Activated T-cell treated with anti-CD3 and anti-CD28 coated beads, Interleukin-2, amount 50 U/mL, for 1 hour (primary cell): ENCODE data around the gene RFK.
"Not testable (repeated sequence)": the region's sequence is repeated elsewhere in the genome, so short reads cannot be mapped to it uniquely, and the experiment has no call there.

Experiments
- DNase-seq: peaks from one replicate; pipeline ENCODE4 v3.0.0-alpha.2; 2020

The RFK gene

DNA sequence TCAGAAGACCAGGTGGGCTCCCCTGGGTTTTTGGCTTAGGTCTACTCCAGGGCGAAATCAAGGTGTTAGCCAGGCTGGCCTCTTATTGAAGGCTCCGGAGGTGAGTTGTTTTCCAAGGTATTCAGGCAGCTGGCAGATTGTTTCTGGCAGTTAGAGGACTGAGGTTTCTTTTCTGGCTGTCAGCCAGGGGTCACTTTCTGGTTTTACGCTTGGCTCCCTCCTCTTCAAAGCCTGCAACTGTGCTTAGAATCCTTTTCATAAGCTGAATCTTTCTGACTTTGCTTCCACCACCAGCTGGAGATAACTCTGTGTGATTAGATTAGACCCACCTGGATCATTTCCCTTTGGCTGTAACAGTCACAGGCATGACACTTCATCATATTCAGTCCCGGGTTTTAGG is 24.6 kb downstream of the RFK start:
- DNase-seq: no peak

DNA sequence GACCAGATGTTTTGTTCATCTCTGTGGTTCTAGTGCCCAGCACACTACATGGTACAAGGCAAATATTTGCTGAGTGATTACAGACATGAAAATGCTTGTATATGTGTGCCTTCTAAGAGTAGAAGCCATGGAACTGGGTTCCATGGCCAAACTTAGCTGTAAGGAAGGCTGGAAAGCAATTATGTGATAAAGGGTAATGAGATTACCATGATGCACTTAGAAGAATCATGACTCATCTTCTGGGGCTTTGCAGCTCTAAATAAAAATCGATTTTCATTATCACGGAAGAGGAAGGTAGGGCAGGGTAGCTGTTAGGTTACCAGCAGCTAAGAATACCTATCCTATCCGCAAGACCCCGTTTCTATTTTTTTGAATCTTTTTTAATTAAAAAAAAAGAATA is 28.0 kb downstream of the RFK start:
- DNase-seq: no peak

- no peak for DNase-seq
Observed at GRCh38 chr9:76365028-76365427, 29.2 kb downstream of the RFK start.

DNA sequence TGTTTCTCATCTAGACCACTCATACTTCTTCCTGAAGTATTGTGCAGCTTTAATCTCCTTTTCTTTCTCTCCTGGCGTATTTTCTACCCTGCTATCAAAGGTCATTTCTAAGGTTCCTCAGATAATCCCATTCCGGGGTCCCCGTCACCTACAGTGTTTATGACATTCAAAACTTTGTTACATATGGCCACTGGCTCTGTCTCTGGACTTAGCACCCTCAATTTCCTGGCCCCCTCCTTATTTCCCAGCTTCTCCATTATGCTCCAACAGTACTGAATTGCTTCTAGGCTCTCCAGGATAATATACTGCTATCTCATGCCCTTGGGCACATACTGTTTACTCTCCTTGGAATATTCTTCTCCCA is 31.2 kb downstream of the RFK start:
- no peak for DNase-seq

- DNase-seq: not testable (repeated sequence)
Observed at GRCh38 chr9:76362332-76363031, 31.7 kb downstream of the RFK start.

DNA sequence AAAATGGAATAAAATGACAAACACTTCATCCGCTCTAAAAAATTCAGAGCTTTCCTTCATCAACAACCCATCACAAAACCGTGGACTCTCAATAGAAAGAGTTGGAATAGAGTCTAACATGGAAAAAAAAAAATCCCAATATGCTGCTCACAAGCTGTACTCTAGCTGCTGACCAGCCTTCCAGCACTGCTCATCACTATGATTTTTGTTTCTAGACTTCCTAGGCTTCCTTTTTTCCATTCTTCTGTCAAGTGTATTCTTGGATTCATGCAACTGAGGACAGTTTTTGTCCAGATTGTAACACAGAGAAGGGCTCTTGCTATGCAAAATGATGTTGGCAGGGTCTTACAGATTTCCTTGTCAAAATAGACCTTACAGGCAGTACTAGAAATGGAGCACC is 34.5 kb downstream of the RFK start:
- DNase-seq: no peak

DNA sequence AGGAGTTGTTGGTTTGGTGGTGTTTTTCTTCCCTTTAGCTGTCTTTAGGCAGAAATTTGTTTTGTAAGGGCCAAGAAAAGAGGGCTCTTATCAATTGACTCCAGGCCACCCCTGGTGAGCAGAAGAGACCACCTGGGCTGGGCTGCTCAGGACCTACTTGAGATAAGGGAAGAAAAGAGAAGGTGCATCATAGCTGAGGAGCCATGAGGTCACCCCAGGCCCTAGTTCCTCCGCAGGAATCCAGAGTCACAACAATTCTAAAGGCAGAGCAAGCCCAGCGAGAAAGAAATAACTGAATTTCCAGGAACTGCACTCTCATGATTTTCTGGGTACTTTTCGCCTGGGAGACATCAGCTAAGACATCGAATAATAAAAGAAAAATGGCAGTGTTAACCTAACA is 34.9 kb downstream of the RFK start:
- DNase-seq: no peak

DNA sequence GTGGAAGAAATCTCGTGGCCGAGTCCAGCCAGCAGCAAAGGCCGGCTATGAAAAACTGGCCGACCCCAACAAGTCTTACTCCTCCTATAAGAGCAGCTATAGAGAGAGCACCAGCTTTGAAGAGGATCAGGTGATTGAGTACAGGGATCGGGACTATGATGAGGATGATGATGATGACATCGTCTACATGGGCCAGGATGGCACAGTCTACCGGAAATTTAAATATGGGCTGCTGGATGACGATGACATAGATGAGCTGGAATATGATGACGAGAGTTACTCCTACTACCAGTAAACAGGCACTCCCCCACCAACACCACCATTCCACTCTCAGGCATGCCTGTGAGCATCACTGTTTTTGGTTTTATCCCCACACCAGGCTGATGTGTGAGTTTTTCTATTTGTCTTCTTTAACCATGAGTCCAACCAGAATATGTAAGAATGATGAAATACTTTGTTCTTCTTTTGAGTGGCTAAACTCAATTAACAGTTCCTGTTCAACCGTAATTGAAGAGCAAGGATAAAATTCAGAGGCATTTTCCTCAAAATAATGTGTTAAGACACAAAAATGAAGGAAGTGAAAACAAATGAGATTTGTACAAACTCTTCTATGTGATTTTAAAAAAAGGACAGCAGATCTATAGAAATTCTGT is 35.5 kb downstream of the RFK start:
- DNase-seq: no peak

GRCh38 chr9:76357555-76357954 is 36.7 kb downstream of the RFK start:
- no peak for DNase-seq

- DNase-seq: no peak
Observed at GRCh38 chr9:76355886-76356285, 38.3 kb downstream of the RFK start.

DNA sequence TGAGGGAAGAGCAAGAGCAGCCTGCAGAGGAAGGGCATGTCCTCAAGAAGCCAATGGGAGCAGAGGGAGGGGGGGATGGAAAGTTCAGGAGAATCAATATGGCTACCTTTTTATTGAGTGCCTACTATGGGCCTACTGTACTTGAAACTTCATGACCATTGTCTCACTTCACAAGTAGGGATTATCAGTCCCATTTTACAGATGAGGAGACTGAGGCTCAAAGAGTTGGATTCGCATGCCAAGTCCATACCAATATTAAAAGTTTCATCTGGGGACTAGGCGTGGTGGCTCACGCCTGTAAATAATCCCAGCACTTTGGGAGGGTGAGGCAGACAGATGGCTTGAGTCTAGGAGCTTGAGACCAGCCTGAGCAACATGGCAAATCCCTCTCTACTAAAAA is 40.0 kb downstream of the RFK start:
- no peak for DNase-seq

- DNase-seq: no peak
Observed at GRCh38 chr9:76353280-76353679, 40.9 kb downstream of the RFK start.

DNA sequence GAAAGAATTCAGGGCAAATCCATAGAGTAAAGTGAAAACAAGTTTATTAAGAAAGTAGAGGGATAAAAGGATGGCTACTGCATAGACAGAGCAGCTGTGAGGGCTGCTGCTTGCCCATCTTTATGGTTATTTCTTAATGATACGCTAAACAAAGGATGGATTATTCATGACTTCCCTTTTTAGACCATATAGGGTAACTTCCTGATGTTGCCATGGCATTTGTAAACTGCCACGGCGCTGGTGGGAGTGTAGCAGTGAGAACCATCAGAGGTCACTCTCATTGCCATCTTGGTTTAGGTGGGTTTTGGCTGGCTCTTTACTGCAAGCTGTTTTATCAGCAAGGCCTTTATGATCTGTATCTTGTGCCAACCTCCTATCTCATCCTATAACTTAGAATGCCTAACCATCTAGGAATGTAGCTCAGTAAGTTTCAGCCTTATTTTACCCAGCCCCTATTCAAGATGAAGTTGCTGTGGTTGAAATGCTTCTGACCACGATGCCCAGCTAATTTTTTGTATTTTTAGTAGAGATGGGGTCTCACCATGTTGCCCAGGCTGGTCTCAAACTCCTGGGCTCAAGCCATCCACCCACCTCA is 42.1 kb downstream of the RFK start:
- DNase-seq: no peak

DNA sequence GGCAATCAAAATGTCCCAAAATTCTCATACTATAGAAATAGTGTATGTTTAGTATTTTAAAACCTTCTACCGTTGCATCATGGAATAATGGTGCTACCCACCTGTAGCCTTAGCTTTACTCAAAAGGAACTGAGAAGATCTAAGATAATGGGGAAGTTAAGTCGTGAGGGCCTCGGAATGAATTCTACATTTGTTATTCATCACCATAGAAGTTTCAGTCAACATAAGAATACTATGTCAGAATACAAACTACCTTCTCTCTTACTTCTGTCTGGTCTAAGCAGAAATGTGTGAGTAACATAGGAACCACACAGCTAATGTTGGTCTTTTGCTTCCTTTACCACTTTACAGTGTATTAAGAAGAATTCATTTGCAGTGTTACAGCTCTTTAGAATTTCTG is 43.2 kb downstream of the RFK start:
- no peak for DNase-seq

DNA sequence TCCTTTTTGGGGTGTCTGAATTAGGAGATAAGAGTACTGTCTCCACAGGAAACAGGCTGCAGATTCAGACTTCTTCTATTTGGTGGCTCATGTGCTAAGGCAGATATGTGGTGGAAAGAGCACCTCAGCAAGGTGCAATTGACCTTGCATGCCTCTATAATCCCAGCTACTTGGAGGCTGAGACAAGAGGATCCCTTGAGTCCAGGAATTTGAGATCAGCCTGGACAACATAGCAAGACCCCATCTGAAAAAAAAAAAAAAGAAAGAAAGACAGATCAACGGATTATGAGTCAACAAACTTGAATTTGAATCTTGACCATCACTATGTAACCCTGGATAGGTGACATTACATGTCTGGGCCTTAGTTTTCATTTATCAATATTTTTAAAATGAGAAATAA is 44.4 kb downstream of the RFK start:
- no peak for DNase-seq

DNA sequence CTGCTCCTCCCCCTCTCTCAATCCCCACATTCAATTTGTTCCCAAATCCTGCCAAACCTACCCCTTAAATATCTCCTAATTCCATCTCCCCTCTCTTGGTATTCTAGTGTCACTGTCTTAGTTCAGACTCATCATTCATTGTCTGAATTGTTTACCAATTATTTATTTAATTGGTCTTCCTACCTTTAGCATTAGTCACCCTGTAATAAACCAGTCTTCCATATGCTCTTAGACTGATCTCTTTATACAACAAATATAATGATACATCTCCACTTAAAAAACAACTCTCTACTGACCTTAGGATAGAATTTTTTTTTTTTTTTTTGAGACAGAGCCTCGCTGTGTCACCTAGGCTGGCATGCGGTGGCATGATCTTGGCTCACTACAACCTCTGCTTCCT is 51.4 kb downstream of the RFK start:
- DNase-seq: no peak

DNA sequence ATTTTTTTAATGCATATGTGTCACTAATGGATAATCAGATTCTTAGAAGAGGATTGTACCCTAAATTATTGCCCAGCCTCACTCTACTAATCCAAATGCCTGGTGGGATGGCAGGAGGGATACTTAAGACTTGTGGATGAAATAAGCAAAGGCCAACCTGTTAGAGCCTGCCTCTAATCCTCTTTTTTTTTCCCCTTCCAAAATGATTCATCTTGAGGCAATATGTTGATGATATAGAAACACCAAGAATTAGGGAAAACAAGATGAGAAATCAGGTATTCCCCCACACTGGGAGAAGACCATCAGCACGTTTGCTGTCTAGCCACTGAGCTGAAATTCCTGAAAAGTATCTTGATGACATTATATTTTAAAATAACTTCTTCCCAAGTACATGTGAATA is 52.0 kb downstream of the RFK start:
- DNase-seq: no peak

DNA sequence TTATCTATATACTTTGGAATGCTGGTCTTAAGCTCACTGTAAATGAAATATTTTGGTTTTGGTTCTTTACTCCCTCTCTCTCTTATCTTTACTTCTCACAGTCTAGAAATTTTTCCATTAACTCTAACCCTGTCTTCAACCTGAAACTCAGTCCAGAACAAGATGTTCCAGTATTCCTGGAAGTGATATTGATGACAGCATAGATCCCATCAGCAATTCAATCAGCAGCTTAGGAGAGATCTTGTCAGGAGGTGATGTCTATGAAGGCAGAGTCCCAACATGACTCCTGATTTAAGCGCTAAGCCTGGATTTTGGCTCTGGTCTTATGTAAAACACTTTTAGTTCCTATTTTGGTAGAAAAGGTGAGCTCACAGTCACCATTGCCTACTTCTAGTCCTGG is 52.6 kb downstream of the RFK start:
- no peak for DNase-seq

DNA sequence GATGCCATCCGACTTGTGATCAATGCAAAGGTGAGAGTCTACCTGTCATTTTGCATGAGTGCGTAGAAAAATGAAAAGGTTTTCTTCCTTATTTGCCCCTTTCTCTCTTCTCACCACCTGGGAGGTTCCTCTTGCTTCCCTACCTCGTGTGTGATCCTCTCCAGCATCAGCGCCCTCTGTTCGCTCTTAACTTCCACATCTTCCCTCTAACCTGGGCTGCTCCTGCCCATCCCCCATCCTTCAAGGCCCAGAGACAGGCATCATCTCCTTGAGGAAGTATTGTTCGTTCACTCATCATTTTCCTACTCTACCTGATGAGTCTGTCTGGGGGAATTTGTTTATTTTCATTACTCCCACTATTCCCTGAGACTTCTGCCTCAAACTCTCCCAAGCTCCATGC is 55.8 kb downstream of the RFK start:
- no peak for DNase-seq

DNA sequence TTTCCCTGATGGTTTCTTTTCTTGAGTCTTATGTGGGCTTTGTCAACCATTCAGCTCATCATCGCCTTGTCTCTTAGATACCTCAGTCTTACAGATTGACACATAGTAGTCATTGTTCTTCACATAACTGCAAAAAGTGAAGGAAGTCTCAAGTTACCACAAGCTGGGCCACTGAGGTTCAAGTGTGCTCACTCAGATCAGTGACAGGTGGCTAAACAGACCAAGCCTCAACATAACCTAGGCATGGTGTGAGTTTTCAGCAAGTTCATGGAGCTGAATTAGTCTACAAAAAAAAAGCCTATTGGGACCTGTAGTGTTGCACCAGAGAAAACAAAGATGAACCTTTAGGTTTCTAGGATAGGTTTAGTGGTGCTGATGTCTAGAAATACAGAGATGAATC is 58.2 kb downstream of the RFK start:
- DNase-seq: no peak
